ENCODE results near the gene KANSL3. TPM values are rescaled to one million over a fixed set of nuclear protein-coding genes. Genes with fewer than 3 reads are reported as not detected.

The KANSL3 gene
- total RNA-seq, 4 donors from 2014 or later, result 50.9 to 66.7 (median 60.6) TPM

DNA sequence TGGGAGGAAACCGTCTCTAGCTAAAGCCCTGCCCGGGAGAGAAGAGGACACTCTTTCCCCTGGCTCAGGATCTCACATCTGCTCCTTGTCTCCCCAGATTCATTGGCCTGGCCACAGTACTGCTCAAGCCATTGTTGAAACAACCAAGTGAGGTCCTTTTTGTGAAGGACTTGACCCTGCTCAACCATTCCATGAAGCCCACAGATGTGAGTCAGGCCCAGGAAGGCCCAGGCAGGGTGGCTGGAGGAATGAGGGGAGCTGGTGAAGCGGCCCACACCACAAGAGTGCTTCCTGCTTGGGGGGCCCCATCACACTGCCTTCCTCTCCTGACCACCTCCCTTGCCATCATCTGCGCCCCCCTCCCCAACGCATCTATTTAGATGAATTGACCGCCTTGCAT is 9.6 kb upstream of the KANSL3 start:
- ATAC-seq, result no peak
- Histone ChIP-seq H3K36me3 (no peaks in the 10 kb centered on the region), H3K27me3 (no peaks in the 10 kb centered on the region), H3K9me3 (no peaks in the 10 kb centered on the region), H3K4me1 (peaks cover 0 to 5% (median 0%) of the 10 kb centered on the region in 3 donors), H3K27ac (no peak overlapping the region), H3K4me3 (no peak overlapping the region)
- TF ChIP-seq EP300 (IDR thresholded peaks at IDR 0.05) (no peak), POLR2AphosphoS5 (IDR thresholded peaks at IDR 0.05) (no peak), POLR2A (IDR thresholded peaks at IDR 0.05) (no peak)
- TF ChIP-seq, protein P1, sequence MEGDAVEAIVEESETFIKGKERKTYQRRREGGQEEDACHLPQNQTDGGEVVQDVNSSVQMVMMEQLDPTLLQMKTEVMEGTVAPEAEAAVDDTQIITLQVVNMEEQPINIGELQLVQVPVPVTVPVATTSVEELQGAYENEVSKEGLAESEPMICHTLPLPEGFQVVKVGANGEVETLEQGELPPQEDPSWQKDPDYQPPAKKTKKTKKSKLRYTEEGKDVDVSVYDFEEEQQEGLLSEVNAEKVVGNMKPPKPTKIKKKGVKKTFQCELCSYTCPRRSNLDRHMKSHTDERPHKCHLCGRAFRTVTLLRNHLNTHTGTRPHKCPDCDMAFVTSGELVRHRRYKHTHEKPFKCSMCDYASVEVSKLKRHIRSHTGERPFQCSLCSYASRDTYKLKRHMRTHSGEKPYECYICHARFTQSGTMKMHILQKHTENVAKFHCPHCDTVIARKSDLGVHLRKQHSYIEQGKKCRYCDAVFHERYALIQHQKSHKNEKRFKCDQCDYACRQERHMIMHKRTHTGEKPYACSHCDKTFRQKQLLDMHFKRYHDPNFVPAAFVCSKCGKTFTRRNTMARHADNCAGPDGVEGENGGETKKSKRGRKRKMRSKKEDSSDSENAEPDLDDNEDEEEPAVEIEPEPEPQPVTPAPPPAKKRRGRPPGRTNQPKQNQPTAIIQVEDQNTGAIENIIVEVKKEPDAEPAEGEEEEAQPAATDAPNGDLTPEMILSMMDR (IDR thresholded peaks at IDR 0.05), result no peak
- 78% methylated on average over 2 of the region's 6 CpGs; no CpG with 5 or more reads in 1 of the 2 donors for WGBS, 2 donors (ENCODE audit: low coverage in 1 of 2)

DNA sequence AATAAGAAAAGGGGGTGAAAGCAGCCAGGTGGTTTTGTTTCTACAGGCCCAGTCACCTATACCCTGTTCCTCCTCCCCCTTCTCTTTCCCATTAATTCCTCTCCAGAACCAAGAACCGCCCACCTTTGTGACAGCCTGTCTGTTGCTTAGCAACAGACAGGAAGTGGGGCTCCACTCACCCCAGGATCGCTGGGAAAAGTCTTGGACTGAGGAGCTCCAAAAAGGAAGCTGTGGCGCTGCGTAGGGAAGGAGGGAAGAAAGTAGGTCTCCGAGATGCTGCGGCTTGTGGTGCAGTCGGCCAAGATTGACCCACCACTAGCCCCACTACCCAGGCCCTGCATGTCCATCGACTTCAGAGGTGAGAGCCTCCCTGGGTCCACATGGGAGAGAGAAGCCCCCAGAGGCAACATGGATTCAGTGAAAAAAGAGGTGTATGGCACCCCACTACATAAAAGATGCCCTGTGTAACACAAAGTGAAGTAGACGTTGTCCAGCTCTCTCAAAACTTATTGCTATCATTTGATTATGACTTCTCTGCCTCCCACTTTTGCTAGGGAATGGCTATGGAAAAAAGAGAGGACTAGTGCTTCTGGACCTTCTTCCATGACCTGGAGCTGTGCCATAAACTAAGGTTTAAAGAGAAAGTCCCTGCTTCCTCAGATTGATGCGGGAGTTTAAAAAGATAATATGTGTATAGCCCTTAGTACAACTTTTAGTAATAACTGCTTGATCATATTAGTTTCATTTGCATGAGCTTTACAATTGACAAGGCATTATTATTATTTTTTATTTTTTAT is 4.7 kb upstream of the KANSL3 start, which contains the start of gene FER1L5:
TSS of gene FER1L5 (plus strand) at position 201 of the 797 bp plus-strand sequence. CDS start at position 274, 73 bp downstream.
- H3K27ac ChIP-seq, result peak within 1 kb of the TSS in 2 of 4 donors; percentile 24 to 51
- no peaks in the 10 kb centered on the region for H3K9me3 ChIP-seq
- H3K4me3 ChIP-seq, result peak within 1 kb of the TSS in 1 of 2 donors; percentile 40
- TF ChIP-seq POLR2AphosphoS5 (IDR thresholded peaks at IDR 0.05), result no peak
- no peak for TF ChIP-seq POLR2A (IDR thresholded peaks at IDR 0.05)
- TF ChIP-seq EP300 (IDR thresholded peaks at IDR 0.05), result no peak
- TF ChIP-seq, protein P1 (IDR thresholded peaks at IDR 0.05), result no peak
- no peak for ATAC-seq
- peaks cover 0 to 15% (median 0%) of the 10 kb centered on the region in 3 donors for H3K4me1 ChIP-seq
- WGBS, 2 donors (ENCODE audit: low coverage in 1 of 2), result 19 to 72% methylated on average over 3 of the region's 10 CpGs
- no peaks in the 10 kb centered on the region for H3K27me3 ChIP-seq
- H3K36me3 ChIP-seq, result no peaks in the 10 kb centered on the region

DNA sequence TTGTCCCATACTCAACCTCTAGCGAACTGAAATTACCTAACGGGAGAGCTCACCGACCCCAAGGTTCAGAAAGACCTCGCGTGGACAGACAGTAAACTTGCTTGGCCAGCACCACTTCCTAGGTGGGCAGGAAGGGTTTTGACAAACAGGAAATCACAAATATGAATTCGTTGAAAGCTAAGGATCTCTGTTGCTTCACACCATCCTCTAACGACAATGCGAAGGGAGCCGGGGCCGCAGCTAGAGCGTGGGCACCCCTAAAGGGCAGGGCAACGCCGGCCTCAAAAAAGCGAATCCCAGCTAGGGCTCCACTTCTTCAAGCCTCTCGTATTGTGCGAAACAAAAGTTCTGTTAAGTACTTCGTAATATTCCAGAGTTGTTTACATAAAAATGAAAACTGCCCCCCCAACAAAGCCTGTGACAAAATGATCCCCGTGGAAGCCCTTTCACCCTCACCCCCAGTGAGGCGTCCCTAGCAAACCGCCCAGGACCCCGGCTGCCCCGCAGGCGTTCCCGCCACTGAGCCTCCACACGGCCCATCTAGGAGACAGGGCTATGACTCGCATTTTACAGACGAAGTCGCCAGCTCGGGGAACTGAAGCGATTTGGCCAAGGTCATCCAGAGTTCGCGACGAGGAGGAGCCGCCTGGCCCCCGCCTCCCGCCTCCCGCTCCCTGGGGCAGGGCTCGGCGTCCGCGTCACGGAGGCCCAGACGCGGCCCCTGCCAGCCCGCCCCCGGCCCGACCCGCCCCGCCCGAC is 548 bp downstream of the KANSL3 start:
- H3K36me3 ChIP-seq, result peaks cover 0 to 22% of the 10 kb centered on the region in 2 donors
- no peaks in the 10 kb centered on the region for H3K9me3 ChIP-seq
- ATAC-seq, result peak; percentile 95
- peak overlapping the region; percentile 72 for H3K4me3 ChIP-seq
- no peaks in the 10 kb centered on the region for H3K27me3 ChIP-seq
- no peak for TF ChIP-seq POLR2AphosphoS5 (IDR thresholded peaks at IDR 0.05)
- no peak for TF ChIP-seq POLR2A (IDR thresholded peaks at IDR 0.05)
- no peak for TF ChIP-seq EP300 (IDR thresholded peaks at IDR 0.05)
- TF ChIP-seq, protein P1 (IDR thresholded peaks at IDR 0.05), result no peak
- peaks cover 0 to 54% (median 15%) of the 10 kb centered on the region in 3 donors for H3K4me1 ChIP-seq
- WGBS, 2 donors (ENCODE audit: low coverage in 1 of 2), result 0% methylated on average over 4 to 6 of the region's 50 CpGs
- peak overlapping the region; percentile 72 to 98 (median 96) for H3K27ac ChIP-seq

DNA sequence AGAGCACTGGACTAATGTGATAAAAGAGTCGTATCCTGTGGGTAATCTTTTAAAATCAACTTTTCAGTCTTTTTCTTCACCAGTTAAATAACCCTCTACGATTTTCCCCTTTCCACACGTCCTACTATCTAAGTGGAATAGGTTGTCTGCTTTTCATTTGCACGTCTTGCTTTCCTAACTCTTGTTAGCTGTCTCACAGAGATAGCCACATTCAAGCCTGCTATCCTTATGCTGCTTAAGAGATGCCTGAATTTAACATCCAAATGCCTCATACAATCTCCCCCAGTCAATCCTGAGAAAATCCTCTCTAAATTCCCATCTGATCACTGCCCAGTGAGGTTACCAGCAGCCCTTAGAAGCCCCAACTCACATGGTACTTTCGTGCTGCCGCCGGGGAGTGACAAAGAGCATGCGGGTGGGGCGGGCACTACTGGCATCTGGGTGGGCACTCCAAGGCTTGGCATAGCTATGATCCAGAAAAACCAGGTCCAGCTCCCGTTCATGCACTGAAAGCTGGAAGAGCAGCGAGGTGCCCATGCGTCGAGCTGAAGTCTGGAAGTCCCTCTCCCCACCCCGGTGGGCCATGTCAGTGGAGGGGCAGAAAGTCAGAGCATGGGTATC is 1.5 kb downstream of the KANSL3 start:
- Histone ChIP-seq H3K4me3 (peak overlapping the region; percentile 72), H3K27ac (peak overlapping the region; percentile 72 to 98 (median 96)), H3K36me3 (peaks cover 0 to 22% of the 10 kb centered on the region in 2 donors), H3K27me3 (no peaks in the 10 kb centered on the region), H3K4me1 (peaks cover 0 to 60% (median 15%) of the 10 kb centered on the region in 3 donors), H3K9me3 (no peaks in the 10 kb centered on the region)
- 27 to 35% methylated on average over 6 to 7 of the region's 14 CpGs for WGBS, 2 donors (ENCODE audit: low coverage in 1 of 2)
- TF ChIP-seq, protein P1 (IDR thresholded peaks at IDR 0.05), result no peak
- TF ChIP-seq EP300 (IDR thresholded peaks at IDR 0.05), result no peak
- TF ChIP-seq POLR2A (IDR thresholded peaks at IDR 0.05), result no peak
- no peak for TF ChIP-seq POLR2AphosphoS5 (IDR thresholded peaks at IDR 0.05)
- ATAC-seq, result no peak
